SIG-M5 treated with dmso at 0.1 percent for 504 hours (cell line): Measurements from ENCODE around the gene CFAP99.
"Not testable (repeated sequence)": the region's sequence is repeated elsewhere in the genome, so short reads cannot be mapped to it uniquely, and the experiment has no call there.

Source experiments
- DNase-seq: peaks from one replicate; lab custom pipeline; 2025; ENCODE audit not compliant: unreplicated experiment; lab: John Stamatoyannopoulos, UW

Gene CFAP99

GRCh38 chr4:2418650-2419571 is at the start of gene CFAP99:
Gene CFAP99, plus strand, starts transcription at chr4:2418955.
- peak; percentile 93 for DNase-seq

- DNase-seq, result no peak
These were observed 48.0 kb upstream of the CFAP99 start for GRCh38 chr4:2370597-2371320.

- no peak for DNase-seq
These were observed 46.8 kb upstream of the CFAP99 start for GRCh38 chr4:2371765-2372487.

DNA sequence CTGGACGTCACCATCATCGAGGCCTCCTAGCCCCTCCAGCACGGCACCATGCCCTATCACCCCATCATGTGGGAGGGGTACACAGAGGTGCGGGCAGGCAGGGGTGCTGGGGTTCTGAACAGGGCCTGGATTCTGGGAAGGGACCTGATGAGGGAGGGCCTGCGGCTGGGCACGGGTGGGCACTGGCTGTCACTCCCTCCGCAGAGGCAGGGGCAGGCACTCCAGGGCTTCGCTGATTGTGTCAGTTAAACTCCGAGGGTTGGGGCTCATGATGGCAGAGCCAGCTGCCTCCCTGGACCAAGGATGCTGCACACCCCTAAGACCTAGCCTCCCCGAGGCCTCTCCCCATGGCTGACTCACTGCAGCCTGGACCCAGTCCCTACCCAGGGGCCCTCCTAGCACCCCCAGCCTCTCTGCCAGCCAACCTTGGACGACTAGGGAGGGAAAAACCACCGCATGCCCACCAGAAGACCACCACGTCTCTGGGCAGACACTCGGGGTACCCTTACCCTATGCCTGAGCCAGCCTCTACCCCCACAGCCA is 46.2 kb upstream of the CFAP99 start:
- DNase-seq, result no peak

DNA sequence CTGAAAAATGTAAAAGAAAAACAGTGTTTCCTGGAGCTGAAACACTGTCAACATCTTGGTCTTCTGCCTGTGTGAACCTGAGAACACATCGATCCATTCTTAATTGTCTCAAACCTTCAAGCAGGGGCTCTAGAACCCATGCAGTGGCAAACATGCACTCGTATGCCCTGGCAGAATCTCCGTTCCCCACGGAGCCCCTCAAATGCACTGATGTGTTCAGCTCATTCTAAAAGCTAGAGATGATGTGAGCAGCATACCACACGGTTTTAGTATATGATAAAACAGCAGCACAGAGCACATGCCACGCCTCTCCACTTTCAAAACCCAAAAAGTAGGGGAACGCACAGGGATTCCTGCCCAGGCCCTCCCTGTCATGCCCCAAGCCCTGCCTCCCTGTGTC is 45.2 kb upstream of the CFAP99 start:
- DNase-seq, result no peak

- no peak for DNase-seq
These were observed 43.3 kb upstream of the CFAP99 start for GRCh38 chr4:2375427-2375826.

- no peak for DNase-seq
These were observed 41.5 kb upstream of the CFAP99 start for GRCh38 chr4:2377241-2377640.

DNA sequence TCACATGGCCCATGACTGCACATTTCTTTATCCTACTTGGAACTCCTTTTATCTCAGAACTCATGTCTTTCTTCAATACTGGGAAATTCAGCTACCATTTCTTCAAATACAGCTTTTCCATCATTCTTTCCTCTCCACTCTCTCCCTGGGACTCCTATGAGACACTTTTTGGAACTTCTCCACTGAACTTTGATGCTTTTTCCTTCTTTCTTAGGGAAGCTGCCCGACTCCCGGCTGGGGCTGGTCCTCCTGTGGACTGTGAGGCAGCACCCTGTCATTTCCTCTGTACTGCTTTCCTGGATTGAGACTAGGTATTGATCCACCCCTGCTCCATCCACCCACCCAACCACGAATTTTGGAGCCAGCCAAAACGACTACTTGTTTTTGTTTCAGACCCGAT is 40.4 kb upstream of the CFAP99 start:
- no peak for DNase-seq

DNA sequence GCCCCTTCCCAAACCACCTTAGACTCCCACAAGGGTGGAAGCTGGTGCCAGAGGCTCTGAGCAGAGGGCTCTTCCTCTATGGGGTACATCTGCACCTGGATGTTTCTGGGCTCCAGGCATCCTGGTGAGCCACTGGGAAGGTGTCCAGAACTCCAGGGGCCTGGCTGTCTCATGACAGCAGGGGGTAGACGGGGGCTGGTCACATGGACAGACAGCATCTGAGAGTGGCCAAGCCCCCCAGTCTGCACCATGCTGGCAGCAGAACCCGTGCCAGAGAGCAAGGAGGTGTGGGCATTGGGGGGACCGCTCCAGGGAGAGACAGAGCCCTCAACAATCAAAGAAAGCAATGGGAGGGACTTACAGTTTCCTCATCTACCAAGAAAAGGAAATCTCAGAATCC is 39.9 kb upstream of the CFAP99 start:
- no peak for DNase-seq

- DNase-seq, result not testable (repeated sequence)
These were observed 38.2 kb upstream of the CFAP99 start for GRCh38 chr4:2380589-2380988.

DNA sequence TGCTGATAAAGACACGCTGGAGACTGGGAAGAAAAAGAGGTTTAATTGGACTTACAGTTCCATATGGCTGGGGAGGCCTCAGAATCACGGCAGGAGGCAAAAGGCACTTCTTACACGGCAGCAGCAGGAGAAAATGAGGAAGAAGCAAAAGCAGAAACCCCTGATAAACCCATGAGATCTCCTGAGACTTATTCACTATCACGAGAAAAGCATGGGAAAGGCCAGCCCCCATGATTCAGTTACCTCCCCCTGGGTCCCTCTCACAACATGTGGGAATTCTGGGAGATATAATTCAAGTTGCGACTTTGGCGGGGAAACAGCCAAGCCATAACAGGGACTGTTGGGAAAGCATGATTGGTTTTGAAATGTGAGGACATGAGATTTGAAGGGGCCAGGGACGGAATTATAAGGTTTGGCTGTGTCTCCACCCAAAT is 36.0 kb upstream of the CFAP99 start:
- not testable (repeated sequence) for DNase-seq

DNA sequence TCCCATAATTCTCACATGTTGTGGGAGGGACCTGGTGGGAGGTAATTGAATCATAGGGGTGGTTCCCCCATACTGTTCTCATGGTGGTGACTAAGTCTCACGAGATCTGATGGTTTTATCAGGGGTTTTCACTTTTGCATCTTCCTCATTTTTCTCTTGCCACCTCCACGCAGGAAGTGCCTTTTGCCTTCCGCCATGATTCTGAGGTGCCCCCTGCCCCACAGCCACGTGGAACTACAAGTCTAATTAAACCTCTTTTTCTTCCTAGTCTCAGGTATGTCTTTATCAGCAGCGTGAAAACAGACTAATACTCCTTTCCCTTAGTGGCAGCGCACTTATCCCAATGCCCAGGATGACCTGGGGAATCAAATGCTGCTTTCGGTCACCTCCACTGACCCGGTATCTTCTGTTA is 35.5 kb upstream of the CFAP99 start:
- not testable (repeated sequence) for DNase-seq

DNA sequence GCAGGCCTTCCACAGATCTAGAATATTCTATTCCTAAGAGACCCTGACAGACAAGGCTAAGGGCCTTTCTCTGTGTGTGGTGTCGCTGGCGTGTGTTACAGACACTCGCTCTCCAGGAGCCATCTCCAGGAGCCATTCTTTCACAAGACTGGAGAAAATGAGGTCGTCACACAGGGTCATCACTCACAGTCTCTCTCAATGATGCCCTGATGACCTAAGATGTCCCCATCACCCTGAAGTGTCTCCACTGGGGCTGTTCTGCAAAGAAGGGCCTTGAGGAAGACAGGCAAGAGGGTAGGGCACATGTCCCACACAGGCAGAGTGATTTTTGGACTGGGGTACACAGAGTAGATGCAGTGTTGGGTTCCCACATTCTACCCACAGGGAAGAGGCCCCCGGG is 35.0 kb upstream of the CFAP99 start:
- no peak for DNase-seq

GRCh38 chr4:2384245-2384644 is 34.5 kb upstream of the CFAP99 start:
- no peak for DNase-seq

GRCh38 chr4:2385516-2385915 is 33.2 kb upstream of the CFAP99 start:
- no peak for DNase-seq

DNA sequence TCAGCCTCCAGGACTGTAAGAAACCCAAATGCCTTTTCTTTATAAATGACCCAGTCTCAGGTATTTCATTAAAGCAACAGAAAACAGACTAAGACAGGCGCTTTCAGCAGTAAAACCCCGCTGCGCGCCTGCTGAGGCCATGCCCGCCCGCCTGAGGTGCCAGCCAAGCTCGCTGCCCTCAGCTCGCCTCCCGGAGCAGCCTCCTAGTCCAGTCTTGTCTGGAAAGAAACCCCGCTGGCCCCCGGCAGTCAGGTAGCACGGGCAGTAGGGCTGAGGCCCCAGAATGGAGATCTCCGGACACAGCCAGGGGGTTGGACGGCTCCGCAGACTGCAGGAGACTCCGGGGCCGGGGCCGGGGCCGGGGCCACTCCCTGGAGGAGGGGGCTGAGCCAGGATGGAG is 32.0 kb upstream of the CFAP99 start:
- DNase-seq, result no peak

DNA sequence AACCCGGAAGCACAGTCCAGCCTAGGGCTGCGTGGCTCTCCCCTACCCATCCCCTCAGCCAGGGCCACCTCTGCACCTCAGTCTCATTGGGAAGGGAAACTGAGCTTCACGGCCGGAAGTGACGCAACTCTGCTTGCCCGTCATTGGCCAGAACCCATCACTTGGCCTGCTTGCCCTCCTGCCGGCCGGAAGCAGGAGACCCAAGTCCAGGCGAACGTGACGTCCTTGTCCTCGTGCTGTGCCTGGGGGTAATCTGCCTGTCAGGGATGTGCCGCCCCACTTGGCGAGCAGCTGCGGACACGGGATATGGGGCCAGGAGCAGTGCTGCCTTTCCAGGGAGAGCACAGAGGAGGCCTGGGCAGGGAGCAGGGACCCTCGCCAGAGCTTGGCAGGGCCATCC is 31.5 kb upstream of the CFAP99 start:
- no peak for DNase-seq

GRCh38 chr4:2387829-2388228 is 30.9 kb upstream of the CFAP99 start:
- no peak for DNase-seq

- DNase-seq, result no peak
These were observed 30.1 kb upstream of the CFAP99 start for GRCh38 chr4:2388429-2389182.

- no peak for DNase-seq
These were observed 29.1 kb upstream of the CFAP99 start for GRCh38 chr4:2389691-2390090.

GRCh38 chr4:2390146-2390545 is 28.6 kb upstream of the CFAP99 start:
- no peak for DNase-seq
